T-helper 22 cell (primary cell): ENCODE results near the gene APOM.

Experiments
- DNase-seq: peaks from one replicate; pipeline ENCODE4 v3.0.0-alpha.2; 2020; ENCODE audit warnings: low read depth

Gene APOM

GRCh38 chr6:31680226-31681134 lies 24.8 kb downstream of the APOM start, which contains the start of gene LY6G5C:
LY6G5C (minus strand) TSS chr6:31681067; CDS start chr6:31680373, 694 bp downstream.
- no peak for DNase-seq

DNA sequence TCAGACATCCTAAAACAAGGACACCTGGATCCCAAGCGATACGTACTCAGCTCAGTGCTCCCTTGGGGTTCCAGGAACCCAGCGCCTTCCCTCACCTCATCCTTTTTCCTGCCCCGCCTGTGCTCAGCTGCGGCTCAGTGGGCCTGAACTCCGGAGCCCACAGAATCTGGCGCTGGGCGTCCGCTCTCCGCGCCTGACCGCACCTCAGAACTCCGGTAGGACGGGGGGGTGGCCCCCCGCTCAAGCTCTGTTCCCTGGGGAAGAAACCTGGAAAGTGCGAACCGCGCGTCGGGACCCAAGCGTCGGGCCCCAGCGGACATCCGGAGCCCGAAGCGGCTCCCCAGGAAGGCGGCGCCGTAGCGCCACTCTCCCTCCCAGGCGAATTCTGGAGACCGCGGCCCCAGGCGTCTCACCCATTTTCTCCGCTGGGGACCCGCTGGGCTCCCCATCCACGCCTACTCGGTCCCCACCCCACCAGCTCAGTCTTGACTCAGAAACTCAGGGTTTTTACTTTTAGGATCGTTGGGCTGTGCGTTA lies 25.5 kb downstream of the APOM start:
- DNase-seq, result no peak

- DNase-seq, result no peak
These were observed 27.9 kb downstream of the APOM start for GRCh38 chr6:31683591-31683990.

DNA sequence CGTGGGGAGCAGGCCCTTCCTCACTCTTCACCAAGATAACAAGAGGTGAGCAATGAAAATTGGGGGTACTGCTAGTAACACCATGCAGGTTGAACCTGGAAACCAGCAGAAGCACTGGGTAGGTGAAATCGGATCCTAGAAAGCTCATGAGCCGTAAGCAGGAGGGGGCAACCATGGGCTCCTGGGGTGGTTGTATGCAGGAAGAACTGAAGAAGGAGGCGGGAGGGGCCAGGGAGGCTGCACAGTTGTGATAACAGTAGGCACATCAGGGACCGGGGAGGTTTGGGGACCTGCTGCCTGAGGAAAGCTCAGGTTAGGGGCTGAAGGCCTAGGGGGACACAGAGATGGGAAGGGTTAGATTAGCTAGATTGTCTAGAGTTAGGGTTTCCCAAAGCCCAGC lies 30.8 kb downstream of the APOM start:
- DNase-seq, result no peak

DNA sequence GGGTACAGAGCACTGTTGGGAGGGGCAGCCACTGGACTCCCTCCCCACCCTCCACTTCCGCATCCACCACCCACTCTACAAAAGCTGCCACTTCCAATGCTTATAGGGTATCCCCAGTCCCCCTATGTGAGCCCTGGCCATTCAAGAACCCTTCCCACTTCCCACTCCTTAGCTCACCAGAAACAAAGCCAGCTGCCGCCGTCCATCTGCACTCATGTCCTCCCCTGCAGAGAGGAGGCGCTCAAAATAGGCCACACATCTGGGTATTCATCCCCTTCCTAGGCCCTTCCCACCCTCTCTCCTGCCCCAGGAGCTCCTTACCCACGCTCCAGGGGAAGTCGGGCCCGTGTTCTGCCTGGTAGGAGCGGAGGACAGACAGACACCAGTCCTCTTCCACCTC lies 31.6 kb downstream of the APOM start:
- no peak for DNase-seq

DNA sequence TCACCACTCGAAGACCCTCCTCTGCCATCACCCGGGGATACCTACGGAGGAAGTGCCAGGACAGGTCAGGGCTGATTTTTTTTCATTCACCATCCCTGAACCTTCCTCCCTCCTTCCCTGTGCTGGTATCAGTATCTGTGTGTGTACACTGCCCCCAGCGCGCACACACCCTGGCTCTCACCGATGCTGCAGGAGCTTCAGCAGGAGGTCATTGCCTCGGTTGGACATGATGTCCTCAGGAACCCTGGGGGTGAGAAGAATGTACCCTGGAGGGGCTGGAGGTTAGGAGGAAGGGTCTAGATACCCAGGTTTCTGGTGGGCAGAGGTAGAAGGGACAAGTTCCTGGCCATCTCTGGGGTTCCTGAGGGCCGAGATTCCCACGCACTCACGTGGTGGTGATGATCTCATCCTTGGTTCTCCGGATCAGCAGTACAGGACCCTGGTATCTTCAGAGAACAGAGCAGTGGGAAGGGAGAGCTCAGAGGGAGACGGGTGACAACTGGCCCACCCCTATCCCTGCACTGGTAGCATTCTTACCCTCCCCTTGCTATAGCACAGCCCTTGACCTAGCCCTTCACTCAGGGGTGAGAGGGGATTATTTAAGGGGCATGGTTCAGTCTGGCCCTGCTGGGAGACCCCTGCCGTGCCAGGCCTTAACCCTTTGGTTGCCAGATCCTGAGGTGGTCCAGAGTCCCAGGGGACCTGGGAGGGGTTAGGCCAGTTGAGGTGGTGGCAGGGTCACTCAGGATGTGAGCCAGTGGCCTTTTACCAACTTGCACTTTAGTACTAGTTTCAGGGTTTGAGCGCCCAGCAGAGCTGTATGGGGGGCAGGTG lies 32.4 kb downstream of the APOM start:
- no peak for DNase-seq

GRCh38 chr6:31689249-31690110 lies 33.8 kb downstream of the APOM start:
- no peak for DNase-seq

GRCh38 chr6:31690231-31691077 lies 34.8 kb downstream of the APOM start:
- no peak for DNase-seq

- no peak for DNase-seq
These were observed 35.4 kb downstream of the APOM start for GRCh38 chr6:31691078-31691463.

- no peak for DNase-seq
These were observed 35.9 kb downstream of the APOM start for GRCh38 chr6:31691564-31692108.

DNA sequence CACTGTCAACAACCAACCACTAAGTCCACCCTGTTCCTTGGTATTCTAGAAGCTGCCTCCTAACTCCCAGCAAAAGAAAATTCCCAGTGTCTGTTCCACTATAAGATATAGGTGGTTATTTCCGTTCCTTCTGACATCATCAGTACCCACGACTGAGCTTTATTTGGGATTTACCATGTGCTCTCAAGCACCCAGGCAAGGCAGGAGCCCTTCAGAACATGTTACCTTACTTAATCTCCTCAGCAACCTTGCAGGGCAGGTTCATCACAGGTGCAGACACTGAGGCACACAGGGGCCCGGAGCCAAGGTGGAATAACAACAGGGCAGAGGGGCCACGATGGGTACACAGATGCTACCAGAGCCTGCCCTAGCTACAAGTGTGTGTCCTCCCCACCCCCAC lies 36.7 kb downstream of the APOM start:
- no peak for DNase-seq

DNA sequence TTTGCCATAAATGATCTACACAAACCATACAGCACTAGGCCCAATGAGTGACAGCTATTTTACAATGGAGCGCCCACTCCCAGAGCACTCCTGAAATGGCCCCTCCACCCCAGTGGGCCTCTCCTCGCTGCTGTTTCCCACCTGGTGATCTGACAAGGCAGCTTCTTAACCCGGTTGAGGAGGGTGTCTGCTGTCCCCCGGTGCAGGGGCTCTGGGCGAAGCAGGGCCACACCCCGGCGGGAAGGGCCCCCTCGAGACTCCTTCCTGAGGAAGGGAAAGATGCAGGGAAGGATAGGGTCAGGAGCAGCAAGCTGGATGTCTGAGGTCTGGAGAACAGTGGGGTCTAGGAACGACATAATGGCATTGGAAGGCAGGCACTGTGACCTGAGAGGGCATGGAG lies 37.2 kb downstream of the APOM start:
- DNase-seq, result no peak

DNA sequence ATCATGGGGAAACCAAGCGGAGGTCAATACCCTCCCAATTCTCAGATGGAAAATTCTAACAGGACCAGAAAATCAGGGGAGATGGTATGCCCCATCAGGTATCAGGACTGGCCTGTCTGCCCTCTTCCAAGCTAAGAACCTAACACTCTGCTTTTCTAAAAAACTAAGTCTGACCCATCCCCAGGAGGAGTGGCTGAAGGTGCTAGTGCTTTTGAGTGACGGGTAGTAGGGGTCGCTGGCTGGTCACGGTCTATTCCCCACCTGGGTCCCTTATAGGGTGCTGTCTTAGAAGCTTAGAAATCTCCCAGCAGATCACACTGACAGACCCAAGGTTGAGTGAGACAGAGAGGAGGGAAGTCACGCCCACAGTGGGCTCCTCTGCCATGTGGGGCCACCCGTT lies 37.8 kb downstream of the APOM start:
- no peak for DNase-seq

- no peak for DNase-seq
These were observed 41.9 kb downstream of the APOM start for GRCh38 chr6:31697555-31697954.

- no peak for DNase-seq
These were observed 45.2 kb downstream of the APOM start for GRCh38 chr6:31700740-31701401.

DNA sequence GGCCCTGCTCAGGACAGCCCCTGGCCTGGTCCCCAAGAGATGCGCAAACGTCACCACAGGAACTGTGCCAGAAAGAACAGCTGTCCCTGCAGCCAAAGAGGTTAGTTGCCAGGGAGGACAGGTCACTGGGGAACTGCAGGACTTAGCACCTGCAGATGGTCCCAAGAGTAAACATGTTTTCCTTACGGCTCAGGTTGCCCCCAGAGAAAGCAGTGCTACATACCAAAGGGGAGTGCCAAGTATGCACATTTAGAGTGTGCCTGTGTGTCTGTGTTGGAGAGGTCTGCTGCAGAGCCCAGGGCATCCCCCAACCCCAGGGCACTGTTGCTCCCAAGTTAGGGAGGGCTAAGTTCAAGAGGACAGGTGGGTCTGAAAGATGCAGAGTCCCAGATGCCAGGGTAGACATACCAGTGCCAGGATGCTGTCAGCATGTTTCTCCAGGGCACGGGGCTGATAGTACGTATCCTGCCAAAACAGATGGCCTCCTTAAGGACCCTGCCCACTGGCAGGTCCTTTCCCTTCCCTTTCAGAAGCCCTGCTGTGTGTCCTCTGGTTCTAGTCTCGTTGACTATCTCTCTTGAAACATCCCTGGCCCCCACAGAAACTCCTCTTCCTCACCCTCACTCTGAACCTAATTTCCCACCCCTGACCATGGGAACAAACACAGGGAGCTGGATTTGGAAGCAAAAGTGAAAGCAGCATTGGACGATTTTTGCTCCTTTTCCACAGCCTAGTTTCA lies 46.1 kb downstream of the APOM start:
- DNase-seq, result no peak

DNA sequence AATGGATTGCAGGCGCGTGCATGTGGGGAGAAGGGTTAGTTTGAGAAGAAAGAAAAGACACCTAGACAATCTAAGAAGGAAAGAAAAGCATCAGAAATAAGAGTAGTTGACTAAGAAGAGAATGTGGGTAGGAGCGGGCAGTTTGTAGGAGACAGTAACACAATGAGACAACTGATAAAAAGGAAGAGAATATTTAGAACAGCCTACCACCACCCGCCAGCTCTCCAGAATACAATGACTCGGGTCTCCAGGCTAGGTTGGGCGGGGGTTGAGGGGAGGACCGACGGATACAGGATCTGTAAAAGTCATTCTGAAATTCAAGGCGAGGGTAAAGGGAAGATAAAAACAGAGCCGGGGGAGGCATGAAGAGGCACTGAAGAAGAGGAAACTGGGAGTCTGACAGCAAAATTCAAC lies 46.7 kb downstream of the APOM start:
- DNase-seq, result no peak

DNA sequence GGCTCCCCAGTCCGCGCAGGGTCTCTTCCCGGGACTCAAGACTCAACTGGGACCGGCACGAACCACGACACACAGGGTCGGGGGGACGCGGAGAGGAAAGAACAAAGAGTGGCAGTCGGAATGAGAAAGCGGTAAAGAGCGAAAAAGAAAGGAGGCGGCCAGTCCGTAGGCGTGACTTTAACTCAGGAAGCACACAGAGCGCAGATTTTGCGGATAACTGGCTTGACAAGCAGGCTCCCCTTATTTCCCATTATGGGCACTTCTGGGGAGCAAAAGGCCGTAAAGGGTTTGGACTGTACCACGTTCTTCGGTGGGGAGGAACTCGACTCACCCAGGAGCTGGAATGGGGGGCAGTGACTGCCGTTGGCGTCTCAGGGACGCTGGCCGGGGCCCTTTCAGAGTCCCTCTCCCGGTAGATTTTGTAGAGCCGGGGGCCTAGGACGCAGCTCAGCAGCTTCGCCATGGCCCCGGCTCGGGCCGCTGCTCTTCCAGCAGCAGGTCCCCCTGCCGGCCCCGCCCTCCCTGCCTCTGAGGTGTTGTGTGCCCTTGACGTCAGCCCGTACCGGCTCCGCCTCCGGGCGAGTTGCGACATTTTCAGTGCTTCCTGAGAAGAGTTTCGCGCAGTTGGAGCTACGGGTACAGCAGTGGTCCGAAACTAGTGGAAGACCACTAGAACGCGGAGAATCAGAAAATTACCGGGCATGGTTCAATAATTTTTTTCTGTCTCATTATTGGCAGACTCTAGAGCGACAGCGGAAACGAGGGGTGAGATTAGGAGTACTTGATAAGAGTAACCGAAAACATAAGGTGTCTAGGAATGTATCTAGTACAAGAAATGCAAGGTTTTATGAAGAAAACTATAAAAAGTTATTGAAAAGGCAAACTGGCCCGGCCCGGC lies 47.4 kb downstream of the APOM start, which contains the start of gene ABHD16A:
Gene ABHD16A, minus strand, starts transcription at position 506 of the 898 bp plus-strand sequence. Its CDS starts 43 bp downstream, at position 463.
- peak; percentile 96 for DNase-seq
